Measurements from ENCODE around the gene RRAS2.

RRAS2 gene

DNA sequence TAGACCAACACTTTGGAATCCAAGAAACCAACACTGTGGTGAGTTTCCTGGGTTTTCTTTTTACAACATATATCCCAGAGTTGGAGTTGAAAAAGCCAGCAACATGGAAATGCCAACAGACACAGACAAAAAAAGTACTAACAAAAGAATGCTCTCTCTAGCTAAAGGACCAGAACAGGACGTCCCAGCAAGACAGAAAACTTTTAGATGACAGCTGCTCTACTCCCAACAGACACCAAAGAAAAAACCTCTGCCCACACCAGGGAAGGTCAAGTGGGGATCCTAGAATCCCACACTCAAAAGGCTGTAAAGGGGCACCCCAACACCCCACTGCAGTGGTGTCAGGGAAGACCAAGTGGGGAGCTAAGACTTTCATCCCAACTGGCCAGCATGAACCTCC, 23.3 kb downstream of the RRAS2 start:
- DNase-seq, result no peak

DNA sequence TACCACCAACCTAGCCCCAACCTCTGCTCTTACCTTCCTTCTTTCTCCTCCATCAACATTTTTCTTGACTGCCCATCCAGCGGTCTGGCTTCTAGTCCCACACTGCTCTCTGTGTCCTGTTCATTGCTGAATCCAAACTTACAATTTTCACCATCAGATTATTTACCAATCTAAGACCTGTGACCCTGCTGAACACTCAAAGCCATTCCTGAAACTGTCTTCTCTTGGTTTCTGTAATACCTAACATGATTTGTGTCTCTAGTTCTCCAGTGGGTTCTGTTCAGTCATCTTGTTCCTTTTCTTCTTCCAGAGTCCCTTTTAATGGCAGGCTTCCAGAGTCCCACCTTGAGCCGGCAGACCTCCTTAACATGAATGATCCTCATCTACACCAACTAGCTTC, 24.1 kb downstream of the RRAS2 start:
- DNase-seq, result no peak

DNA sequence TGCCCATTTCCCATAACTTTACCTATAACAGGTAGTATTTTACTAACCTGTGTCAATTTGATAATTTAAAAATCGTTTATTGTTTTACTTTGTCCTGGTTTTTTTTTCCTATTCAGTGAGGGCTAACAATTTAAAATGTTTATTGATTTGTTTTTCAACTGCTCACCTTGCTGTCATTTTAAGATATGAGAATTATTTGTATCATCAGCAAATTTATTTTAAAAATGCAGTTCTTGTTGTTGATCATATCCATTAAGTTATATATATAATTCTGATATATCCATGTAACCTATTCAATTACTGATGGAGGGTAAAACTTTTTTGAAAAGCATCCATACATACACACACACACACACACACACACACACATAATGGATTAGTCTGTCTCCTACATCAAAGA, 24.8 kb downstream of the RRAS2 start:
- no peak for DNase-seq

DNA sequence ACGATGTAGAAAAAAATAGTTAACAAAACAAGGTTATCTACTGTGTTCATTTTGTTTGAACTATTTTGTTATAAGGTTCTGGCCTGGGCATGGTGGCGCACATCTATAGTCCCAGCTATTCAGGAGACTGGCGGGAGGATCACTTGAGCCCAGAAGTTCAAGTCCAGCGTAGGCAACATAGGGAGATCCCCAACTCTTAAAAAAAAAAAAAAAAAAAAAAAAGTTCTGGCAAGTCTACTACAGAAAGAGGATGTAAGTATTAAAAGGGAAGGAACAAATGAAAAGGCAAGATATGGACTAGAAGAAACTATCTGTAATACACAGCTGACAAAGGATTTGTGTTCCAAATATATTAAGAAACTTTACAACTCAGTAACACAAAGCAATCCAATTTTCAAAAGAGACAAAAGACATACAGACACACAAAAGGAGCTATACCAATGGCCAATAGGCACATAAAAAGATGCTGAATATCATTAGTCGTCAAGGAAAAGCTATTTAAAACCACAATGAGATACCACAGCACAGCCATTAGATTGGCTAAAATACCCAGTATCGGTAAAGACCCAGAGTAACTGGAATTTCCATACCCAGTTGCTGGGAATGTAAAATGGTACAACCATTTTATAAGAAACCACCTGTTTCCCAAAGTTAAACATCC, 27.4 kb downstream of the RRAS2 start:
- no peak for DNase-seq

DNA sequence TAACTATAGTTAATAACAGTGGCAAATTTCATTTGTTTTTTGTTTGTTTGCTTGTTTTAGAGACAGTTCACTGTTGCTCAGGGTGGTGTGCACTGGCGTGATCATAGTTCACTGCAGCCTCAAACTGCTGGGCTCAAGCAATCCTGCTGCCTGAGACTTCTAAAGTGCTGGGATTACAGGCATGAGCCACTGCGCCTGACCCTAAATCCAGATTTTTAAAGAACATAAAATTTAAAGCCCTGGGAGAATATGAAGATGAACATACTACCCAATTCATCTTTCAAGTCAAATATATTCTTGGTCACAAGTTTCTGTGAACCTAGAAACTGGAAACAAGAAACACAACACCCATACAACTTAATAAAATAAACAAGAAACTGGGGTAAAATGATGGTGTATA, 28.1 kb downstream of the RRAS2 start:
- DNase-seq, result no peak

DNA sequence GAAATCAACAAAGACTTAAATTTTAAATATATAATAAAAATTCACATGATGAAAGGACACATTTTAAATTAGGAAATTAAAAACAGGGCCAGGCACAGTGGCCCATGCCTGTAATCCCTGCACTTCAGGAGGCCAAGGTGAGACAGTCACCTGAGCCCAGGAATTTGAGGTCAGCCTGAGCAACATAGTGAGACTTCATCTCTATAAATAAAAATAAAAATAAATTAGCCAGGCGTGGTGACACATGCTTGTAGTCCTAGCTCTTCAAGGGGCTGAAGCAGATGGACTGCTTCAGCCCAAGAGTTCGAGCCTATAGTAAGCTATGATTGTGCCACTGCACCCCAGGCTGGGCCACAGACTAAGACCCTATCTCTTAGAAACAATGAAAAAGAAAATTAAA, 29.3 kb downstream of the RRAS2 start:
- DNase-seq, result no peak

DNA sequence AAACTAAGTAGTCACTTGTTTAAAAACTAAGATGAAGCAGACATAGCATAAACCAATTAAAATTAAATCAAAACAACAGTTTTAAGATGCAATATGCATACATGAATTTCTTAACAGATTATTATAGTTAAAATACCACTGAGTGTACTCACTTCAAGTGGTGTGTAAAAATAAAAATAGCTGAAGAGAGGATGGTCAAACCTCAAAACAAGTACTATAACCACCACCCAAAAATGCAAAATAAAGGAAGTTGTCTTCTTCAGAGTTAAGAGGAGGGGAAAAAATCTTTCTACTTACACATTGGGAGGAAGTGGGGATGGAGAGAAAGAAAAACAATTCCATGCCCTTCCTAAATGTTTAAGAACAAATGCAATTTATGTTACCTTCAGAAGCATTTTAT, 31.9 kb downstream of the RRAS2 start:
- no peak for DNase-seq

DNA sequence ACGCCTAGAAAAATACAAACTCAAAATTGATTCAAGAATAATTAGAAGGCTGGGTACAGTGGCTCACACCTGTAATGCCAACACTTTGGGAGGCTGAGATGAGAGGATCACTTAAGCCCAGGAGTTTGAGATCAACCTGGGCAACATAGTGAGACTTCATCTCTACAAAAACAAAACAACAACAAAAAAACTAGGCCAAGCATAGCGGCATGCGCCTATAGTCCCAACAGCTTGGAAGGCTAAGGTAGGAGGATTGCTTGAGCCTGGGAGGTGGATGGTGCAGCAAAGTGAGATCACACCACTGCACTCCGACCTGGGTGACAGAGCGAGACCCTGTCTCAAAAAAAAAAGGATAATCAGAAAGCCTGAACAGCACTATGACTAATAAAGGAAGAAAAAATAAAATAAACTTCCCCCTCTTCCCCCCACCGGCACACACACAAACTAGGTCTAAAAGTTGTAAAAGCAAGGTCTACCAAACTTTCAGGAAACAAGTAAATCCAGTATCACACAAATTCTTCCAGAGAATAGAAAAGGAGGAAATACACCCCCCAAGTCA, 35.8 kb downstream of the RRAS2 start:
- no peak for DNase-seq

DNA sequence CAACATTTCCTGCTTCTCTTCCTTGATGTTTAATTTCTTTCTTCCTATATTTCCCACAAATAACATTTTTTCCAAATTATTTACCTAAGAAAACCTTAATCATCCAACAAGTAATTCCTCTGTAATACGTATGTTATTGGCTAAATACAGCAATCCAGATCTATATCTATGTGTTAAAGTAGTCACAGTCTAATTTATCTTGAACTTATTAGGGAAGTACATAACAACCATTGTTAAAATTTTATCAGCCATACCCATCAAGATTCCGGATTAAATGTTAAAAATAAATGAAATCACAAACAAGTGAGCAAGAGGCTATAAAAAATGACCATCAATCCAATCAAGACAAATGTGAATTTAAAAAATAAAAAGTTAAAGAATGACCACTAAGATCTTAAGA, 36.5 kb downstream of the RRAS2 start:
- no peak for DNase-seq

DNA sequence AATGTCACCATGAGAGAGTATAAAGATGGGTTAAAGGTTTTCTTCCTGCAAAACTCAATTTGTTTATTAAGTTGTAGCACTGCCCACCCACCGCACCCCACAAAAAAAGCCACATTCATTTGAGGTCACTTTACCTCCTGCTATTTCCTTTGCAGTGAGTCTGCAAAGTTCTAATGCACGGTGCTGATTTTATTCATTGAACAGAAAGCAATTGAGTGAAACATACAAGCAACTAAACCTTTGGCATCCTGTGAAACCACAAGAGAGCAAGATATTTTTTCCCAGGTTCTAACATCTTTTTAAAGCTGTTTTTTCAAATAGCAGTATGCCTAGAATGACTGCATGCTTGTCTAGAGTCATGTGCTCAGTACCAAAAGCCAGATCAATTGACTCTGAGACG, 39.0 kb downstream of the RRAS2 start:
- no peak for DNase-seq

DNA sequence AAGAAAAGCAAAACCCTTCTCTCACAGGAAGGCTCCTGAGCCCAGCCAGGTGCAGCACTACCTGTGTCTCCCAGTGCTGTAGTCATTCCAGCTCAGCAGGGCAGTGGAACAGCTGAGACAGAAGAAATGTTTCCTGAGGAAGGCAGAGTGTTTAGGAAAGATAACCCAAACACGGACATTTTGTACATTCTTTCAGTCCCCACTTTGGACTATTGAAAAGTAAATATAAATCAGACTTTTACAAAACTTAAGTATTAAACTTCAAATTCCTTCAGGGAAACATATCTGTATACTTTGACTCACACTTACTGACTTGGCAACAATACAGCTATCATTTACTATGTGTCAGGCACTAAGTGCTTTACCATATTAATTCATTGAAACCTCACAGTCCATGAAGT, 40.4 kb downstream of the RRAS2 start:
- no peak for DNase-seq

DNA sequence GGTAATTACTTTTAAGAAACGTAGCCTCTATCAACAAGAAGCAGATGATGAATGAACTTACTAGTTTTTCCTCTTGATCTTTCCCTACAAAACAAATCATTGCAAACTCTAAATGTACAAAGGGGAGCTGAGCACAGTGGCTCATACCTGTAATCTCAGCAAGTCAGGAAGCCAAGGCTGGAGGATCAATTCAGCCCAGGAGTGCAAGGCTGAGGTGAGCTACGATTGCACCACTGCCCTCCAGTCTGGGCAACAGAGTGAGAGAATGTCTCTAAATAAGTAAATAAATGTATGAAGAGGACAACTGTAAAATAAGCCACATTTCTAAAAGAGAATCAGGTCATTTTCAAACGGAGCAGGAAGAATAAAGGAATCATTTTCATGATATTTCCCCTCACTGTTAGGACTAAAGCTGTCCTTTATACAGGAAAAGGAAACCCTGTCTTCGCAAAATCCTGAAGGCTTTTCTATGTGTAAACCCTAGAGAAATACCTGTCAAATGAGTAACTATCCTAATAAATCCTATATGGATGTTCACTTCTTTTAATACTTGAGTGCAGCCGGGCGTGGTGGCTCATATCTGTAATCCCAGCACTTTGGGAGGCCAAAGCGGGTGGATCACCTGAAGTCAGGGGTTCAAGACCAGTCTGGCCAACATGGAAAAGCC, 41.2 kb downstream of the RRAS2 start:
- DNase-seq, result no peak

DNA sequence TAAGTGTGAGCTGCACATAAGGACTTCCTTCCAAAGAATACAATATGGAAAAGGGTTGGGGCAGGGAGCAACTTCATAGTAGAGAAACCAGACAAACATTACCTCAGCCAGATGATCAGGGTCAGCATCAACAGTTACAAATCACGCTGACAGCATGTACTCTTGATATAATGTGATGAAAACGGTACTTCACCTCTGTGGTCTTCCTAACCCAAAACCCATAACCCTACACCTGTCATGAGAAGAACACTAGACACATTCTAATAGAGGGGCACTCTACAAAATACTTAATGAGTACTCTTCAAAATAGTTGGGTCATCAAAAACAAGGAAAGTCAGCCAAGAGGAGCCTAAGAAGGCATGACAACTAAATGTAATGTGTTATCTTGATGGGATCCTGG, 43.9 kb downstream of the RRAS2 start:
- DNase-seq, result no peak

DNA sequence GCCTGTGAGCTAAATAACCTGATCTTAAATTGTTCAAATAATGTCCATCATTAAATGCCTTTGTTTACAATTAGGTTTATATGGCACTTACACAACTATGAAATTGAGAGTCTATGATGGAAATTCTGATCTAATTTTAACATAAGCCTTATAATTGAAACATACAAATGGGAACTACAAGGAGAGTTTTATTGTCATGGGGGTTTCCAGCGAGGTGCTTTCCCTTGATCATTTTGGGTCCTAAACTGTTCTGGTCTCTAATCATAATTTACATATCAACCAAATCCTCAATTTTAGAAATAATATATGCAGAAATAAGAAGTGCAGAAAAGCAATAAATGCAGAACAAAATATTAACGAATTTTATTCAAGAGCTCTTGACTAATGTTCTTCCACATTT, 44.9 kb downstream of the RRAS2 start:
- DNase-seq, result no peak

DNA sequence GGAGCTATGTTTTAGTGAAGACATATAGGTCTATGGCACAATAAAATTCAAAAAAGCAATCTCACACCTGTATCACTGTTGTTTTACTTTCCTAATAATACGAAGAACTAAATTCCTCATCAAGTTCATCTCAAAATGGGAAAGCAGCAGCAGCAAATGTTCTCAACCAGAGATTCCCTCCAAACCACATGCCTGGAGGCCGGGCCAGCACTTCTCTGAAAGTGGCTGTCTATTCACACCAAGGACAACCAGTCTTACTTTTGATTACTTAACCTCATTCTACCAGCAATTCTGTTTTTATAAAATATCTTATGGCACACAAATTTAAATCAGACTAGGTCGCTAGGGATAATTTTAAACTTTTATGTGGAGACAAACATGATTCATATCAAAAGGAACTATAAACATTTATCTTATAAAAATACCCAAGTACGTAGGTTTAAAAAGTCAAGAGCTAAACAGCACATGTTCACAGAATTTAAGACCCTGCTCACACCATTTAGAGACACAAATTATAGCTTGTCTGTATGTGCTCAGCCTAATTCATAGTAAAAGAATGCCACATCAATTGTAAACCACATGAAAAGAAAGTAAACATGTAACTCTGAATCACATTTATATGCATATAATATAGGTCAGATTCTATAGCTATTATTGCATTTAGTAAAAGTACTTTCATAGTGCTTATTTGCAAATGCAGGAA, 46.1 kb downstream of the RRAS2 start:
- DNase-seq, result no peak

DNA sequence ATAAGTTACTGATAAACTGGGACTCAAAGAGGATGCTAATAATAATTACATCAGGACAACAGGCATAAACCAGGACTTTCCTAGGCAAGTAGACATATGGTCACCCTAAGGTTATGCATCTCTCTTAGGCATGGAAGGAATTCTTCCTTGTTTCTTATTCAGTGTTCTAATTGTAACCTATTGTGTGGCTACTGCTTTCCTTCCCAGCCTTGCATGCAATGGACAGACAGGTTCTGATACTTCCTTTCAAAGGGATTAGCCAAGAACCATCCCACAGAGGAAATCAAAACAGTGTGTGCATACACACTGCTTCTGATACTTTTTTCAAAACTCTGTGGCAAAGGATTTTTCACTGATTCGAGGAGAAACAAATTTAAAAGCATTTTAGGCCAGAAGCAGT, 48.3 kb downstream of the RRAS2 start:
- DNase-seq, result no peak

DNA sequence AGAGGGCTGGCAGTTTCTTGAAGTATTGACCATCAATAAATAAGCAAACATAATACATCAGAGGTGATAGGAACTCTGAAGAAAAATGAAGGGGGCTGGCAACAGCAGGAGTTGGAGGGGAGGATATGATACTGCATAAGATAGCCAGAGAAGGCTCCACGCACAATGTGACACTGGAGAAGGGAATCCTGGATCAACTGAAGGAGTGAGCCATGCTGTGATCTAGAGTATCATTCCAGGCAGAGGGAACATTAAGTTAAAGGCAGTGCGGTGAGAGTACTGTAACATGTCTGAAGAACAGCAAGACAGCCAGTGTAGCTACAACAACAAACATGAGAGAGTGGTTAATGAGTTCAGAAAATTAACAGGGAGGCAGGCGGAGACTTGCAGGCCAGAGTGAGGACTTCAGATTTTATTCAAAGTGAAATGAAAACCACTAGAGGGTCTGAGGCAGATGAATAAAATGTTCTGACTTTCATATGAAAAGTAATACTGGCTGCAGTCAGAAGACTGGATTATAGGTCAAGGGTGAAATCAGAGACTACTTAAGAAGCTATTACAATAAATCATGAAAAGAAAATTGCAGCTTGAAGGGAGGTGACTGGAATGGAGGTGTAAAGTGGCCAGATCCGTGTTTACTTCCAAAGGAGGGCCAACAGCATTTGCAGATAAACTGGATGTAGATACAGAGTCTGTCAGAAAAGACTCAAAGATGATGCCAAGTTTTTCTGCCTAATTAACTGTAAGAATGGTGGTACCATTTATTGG, 49.4 kb downstream of the RRAS2 start:
- DNase-seq, result no peak

DNA sequence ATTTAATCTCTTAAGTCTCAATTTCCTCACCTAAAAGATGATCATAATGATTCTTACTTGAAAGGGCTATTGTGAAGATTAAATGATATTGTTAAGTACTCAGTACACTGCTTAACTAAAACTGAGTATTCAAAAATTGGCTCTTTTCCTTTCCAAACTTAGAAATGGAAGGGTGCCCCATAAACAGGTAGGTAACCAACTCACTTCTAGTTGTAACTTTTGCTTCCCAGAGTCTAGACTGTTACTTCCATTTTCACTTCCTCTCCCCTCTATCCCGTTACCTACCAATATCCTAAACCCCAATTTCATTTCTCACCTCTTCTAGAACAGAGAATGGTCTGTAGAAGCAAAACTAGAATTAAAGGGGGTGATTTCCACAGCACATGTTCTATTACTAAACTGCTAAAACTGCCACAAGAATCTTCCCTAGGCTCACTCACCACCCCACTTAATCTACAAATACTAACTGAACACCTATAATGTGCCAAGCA, 50.0 kb downstream of the RRAS2 start:
- no peak for DNase-seq

DNA sequence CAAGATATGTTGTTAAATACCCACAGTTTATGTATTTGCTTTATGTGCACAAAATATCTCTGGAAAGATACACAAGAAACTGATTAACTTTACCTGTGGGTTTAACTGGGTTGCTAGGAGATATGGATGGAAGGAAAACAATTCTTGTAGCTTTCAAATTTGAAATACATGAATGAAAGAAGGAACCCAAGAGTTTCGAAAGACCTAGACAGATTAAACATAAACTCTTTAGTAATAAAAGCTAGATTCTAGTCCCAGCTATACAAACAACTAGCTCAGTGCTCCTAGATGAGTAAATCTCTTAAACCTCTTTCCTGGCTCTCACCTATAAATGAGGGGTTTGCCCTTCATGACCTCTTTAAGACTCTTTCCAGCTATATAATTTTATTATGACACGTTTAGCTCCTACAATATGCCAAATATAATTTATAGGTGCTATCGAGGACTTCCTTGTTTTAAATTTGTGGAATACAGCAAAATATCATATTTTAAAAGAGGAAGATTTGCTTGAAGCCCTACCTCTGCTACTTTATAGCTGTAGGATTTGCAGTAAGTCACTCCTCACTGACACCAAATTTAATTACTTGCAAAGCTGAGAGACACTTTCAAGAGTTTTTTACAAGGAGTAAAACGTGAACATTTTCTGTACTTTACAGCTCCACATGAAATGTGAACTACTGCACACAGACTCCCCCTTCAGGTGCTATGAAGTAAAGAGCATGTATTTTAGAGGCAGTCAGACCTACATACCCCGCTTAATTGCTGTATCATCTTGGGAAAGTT, 50.7 kb downstream of the RRAS2 start:
- no peak for DNase-seq

DNA sequence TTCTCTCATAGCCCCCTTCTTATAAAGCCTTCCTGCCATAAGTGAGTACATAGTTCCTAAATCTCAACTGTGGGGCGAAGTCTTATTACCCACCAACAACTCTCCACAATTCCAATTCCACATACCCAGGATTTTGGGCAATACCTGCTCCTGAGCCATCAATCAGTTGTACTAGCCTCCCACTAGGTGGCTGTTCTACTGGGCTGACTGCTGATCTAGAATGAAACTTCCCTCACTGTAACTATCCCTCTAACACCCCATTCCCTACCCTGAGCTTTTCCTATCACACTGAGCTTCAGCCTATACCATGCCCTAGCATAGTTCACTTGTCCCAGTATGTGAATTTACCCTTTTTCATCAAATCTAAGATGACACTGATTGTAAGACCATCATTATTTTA, 52.5 kb downstream of the RRAS2 start:
- no peak for DNase-seq

DNA sequence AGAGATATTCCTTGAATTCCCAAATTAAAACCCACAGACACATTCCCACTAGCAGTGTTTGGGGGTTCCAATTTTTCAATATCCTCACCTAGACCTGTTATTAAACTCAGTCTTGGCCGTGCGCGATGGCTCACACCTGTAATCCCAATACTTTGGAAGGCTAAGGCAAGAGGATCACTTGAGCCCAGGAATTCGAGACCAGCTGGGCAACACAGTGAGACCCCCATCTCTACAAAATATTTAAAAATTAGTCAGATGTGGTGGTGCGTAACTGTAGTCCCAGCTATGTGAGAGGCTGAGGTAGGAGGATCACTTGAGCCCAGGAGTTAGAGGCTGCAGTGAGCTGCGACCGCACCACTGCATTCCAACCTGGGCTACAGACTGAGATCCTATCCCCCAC, 53.3 kb downstream of the RRAS2 start:
- DNase-seq, result no peak

DNA sequence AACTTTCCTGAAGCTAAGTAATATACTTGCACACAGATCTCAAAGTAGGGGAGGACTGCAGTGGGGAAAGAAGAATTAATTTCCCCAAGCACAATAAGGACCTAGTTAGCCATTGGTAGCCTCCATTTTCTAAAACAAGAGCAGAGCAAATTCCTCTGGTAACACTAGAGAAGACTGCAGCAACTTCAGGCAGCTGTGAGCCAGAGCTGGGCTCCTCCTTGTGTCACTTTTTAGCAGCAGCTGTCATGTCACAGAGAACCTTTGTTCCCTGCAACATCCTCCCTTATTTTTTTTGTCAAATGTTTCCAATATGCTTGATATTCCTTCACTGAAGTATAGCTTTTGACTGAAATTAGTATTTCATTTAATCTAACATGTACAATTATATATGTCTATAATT, 54.4 kb downstream of the RRAS2 start:
- no peak for DNase-seq

All from NCI-H2029 treated with DMSO at 0.1 percent for 48 hours (cell line).